ENCODE data around the gene TRIOBP. TPM values are rescaled to one million over a fixed set of nuclear protein-coding genes. Genes with fewer than 3 reads are reported as not detected.

TRIOBP gene
- total RNA-seq, 1 donor from 2014 or later = 68.9 TPM

DNA sequence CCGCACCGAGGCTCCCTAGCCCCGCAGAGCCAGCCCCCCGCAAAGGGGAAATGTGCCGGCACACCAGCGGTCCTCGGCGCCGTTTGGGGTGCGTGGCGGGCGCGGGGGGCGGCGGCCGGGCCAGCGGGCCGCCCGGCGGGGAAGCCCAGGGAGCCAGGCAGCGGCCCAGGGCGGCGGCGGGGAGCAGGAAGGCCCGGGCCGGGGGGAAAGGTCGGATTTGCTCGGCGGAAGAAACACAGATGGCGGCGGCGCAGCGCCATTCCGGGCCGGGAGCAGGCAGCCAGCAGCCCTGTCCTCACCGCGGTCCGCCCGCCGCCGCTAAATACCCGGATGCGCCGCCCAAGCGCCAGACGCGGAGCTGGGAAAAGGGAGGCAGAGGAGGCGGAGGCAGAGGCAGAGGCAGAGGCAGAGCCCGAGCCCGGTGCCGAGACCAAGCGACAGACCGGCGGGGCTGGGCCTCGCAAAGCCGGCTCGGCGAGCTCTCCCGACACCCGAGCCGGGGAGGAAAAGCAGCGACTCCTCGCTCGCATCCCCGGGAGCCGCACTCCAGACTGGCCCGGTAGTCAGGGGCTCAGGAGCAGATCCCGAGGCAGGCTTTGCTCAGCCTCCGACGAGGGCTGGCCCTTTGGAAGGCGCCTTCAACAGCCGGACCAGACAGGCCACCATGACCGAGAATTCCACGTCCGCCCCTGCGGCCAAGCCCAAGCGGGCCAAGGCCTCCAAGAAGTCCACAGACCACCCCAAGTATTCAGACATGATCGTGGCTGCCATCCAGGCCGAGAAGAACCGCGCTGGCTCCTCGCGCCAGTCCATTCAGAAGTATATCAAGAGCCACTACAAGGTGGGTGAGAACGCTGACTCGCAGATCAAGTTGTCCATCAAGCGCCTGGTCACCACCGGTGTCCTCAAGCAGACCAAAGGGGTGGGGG lies 108.3 kb downstream of the TRIOBP start:
- peak overlapping the region; percentile 26 for H3K4me3 ChIP-seq (ENCODE audit: low read depth, low read length)
- no peak for DNase-seq (ENCODE audit: low read depth)
- no peaks in the 10 kb centered on the region for H3K36me3 ChIP-seq (ENCODE audit: control insufficient read depth, insufficient read depth, low read length)
- H3K27me3 ChIP-seq (ENCODE audit: control insufficient read depth, insufficient read depth, low read length) = peaks cover 5% of the 10 kb centered on the region
- TF ChIP-seq, protein P1, sequence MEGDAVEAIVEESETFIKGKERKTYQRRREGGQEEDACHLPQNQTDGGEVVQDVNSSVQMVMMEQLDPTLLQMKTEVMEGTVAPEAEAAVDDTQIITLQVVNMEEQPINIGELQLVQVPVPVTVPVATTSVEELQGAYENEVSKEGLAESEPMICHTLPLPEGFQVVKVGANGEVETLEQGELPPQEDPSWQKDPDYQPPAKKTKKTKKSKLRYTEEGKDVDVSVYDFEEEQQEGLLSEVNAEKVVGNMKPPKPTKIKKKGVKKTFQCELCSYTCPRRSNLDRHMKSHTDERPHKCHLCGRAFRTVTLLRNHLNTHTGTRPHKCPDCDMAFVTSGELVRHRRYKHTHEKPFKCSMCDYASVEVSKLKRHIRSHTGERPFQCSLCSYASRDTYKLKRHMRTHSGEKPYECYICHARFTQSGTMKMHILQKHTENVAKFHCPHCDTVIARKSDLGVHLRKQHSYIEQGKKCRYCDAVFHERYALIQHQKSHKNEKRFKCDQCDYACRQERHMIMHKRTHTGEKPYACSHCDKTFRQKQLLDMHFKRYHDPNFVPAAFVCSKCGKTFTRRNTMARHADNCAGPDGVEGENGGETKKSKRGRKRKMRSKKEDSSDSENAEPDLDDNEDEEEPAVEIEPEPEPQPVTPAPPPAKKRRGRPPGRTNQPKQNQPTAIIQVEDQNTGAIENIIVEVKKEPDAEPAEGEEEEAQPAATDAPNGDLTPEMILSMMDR (IDR thresholded peaks at IDR 0.05; ENCODE audit: insufficient read depth, low read length, poor library complexity, severe bottlenecking) = no peak

- Histone ChIP-seq H3K27me3 (ENCODE audit: control insufficient read depth, insufficient read depth, low read length) (peaks cover 5% of the 10 kb centered on the region), H3K36me3 (ENCODE audit: control insufficient read depth, insufficient read depth, low read length) (no peaks in the 10 kb centered on the region), H3K4me3 (ENCODE audit: low read depth, low read length) (peak overlapping the region; percentile 26)
- DNase-seq (ENCODE audit: low read depth) = no peak
- TF ChIP-seq, protein P1 (IDR thresholded peaks at IDR 0.05; ENCODE audit: insufficient read depth, low read length, poor library complexity, severe bottlenecking) = no peak
These were observed 109.0 kb downstream of the TRIOBP start for GRCh38 chr22:37805810-37806277.

DNA sequence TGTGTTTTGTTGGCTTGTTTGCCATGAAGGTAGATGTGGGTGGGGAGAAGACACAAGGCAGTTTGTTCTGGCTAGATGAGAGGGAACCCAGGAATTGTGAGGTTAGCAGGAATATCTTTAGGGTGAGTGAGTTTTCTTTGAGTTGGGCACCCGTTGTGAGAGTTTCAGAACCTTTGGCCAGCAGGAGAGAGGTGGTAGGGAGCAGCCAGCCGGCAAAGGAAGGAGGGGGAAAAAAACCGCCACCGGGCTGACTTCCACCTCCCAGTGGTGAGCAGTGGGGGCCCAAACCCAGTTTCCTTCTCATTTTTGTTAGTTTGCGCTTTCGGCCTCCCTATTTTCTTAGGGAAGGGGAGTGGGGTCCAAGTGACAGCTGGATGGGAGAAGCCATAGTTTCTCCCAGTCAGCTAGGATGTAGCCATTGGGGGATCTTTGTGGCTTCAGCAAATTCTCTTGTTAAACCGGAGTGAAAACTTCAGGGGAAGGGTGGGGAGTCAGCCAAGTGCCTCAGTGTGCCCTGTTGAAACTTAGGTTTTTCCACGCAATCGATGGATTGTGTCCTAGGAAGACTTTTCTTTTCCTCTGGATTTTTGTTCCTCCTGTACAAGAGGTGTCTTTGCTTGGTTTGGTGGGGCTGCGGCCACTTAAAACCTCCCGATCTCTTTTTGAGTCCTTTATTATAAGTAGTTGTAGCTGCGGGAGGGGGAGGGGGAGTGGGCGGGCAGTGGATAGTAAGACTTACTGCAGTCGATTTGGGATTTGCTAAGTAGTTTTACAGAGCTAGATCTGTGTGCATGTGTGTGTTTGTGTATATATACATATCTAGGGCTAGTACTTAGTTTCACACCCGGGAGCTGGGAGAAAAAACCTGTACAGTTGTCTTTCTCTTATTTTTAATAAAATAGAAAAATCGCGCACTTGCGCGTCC lies 109.8 kb downstream of the TRIOBP start:
- peaks cover 5% of the 10 kb centered on the region for H3K27me3 ChIP-seq (ENCODE audit: control insufficient read depth, insufficient read depth, low read length)
- TF ChIP-seq, protein P1 (IDR thresholded peaks at IDR 0.05; ENCODE audit: insufficient read depth, low read length, poor library complexity, severe bottlenecking) = no peak
- DNase-seq (ENCODE audit: low read depth) = no peak
- no peaks in the 10 kb centered on the region for H3K36me3 ChIP-seq (ENCODE audit: control insufficient read depth, insufficient read depth, low read length)
- H3K4me3 ChIP-seq (ENCODE audit: low read depth, low read length) = peak overlapping the region; percentile 70

- no peaks in the 10 kb centered on the region for H3K36me3 ChIP-seq (ENCODE audit: control insufficient read depth, insufficient read depth, low read length)
- DNase-seq (ENCODE audit: low read depth) = peak; percentile 86
- peak within 1 kb of the TSS; percentile 70 for H3K4me3 ChIP-seq (ENCODE audit: low read depth, low read length)
- peaks cover 5% of the 10 kb centered on the region for H3K27me3 ChIP-seq (ENCODE audit: control insufficient read depth, insufficient read depth, low read length)
- TF ChIP-seq, protein P1 (IDR thresholded peaks at IDR 0.05; ENCODE audit: insufficient read depth, low read length, poor library complexity, severe bottlenecking) = no peak
These were observed 110.8 kb downstream of the TRIOBP start, which contains the start of gene GCAT for GRCh38 chr22:37807410-37808293. Gene GCAT (plus strand): TSS chr22:37807934. CDS start chr22:37807968, 34 bp downstream.

GRCh38 chr22:37808294-37808657 lies 111.4 kb downstream of the TRIOBP start:
- DNase-seq (ENCODE audit: low read depth) = no peak
- TF ChIP-seq, protein P1 (IDR thresholded peaks at IDR 0.05; ENCODE audit: insufficient read depth, low read length, poor library complexity, severe bottlenecking) = no peak
- Histone ChIP-seq H3K36me3 (ENCODE audit: control insufficient read depth, insufficient read depth, low read length) (no peaks in the 10 kb centered on the region), H3K27me3 (ENCODE audit: control insufficient read depth, insufficient read depth, low read length) (peaks cover 5% of the 10 kb centered on the region), H3K4me3 (ENCODE audit: low read depth, low read length) (peak overlapping the region; percentile 70)

All from kidney epithelial cell (primary cell).